ENCODE results near the gene HIBADH.
A peak's percentile ranks its signal among the peaks of the same experiment; 100 is the strongest.

The HIBADH gene

GRCh38 chr7:27616186-27616491 lies 46.5 kb downstream of the HIBADH start:
- no peak overlapping the region for H3K4me3 ChIP-seq (ENCODE audit: low read depth, low read length)
- TF ChIP-seq CTCF (IDR thresholded peaks at IDR 0.05; ENCODE audit: low read depth, low read length): no peak
- in situ Hi-C loops (cut with HindIII; ENCODE audit: low sequenced_read_pairs): no loop called here
- DNase-seq (ENCODE audit: low read depth, low spot score): no peak

- no peak for TF ChIP-seq CTCF (IDR thresholded peaks at IDR 0.05; ENCODE audit: low read depth, low read length)
- H3K4me3 ChIP-seq (ENCODE audit: low read depth, low read length): no peak overlapping the region
- no peak for DNase-seq (ENCODE audit: low read depth, low spot score)
- in situ Hi-C loops (cut with HindIII; ENCODE audit: low sequenced_read_pairs): no loop called here
Observed at GRCh38 chr7:27615420-27616185, 47.1 kb downstream of the HIBADH start.

GRCh38 chr7:27614095-27614494 lies 48.6 kb downstream of the HIBADH start:
- in situ Hi-C loops (cut with HindIII; ENCODE audit: low sequenced_read_pairs): no loop called here
- DNase-seq (ENCODE audit: low read depth, low spot score): no peak
- no peak overlapping the region for H3K4me3 ChIP-seq (ENCODE audit: low read depth, low read length)
- TF ChIP-seq CTCF (IDR thresholded peaks at IDR 0.05; ENCODE audit: low read depth, low read length): no peak

GRCh38 chr7:27611059-27611458 lies 51.6 kb downstream of the HIBADH start:
- no peak for TF ChIP-seq CTCF (IDR thresholded peaks at IDR 0.05; ENCODE audit: low read depth, low read length)
- H3K4me3 ChIP-seq (ENCODE audit: low read depth, low read length): no peak overlapping the region
- DNase-seq (ENCODE audit: low read depth, low spot score): no peak
- in situ Hi-C loops (cut with HindIII; ENCODE audit: low sequenced_read_pairs): no loop called here

GRCh38 chr7:27608776-27609495 lies 53.7 kb downstream of the HIBADH start:
- TF ChIP-seq CTCF (IDR thresholded peaks at IDR 0.05; ENCODE audit: low read depth, low read length): no peak
- no peak overlapping the region for H3K4me3 ChIP-seq (ENCODE audit: low read depth, low read length)
- DNase-seq (ENCODE audit: low read depth, low spot score): peak; percentile 13
- in situ Hi-C loops (cut with HindIII; ENCODE audit: low sequenced_read_pairs): no loop called here

- H3K4me3 ChIP-seq (ENCODE audit: low read depth, low read length): no peak overlapping the region
- in situ Hi-C loops (cut with HindIII; ENCODE audit: low sequenced_read_pairs): no loop called here
- TF ChIP-seq CTCF (IDR thresholded peaks at IDR 0.05; ENCODE audit: low read depth, low read length): no peak
- no peak for DNase-seq (ENCODE audit: low read depth, low spot score)
Observed at GRCh38 chr7:27607210-27607606, 55.5 kb downstream of the HIBADH start.

Data from astrocyte of the spinal cord (primary cell).